ENCODE measurements around the gene PDE1C.

Gene PDE1C

DNA sequence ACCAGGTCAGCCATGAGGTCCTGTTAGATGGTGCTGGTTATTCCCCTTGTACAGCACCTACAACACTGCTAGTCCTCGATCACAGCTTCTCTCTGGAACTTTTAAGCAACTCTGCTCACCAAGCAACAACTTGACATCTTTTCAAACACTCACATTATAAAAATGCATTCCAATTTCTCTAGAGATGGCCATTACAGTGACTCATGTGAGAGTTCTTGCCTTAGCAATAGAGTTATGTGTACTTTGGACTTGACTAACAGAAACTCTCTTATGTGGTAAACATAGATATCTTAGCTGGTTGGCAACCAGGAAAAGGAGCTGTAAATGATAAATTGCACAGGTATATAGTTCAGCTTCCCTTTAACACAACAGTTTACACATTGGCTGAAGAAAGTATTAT, 122.2 kb downstream of the PDE1C start:
- DNase-seq (ENCODE audit: insufficient read length, low spot score) (peak; percentile 45), FAIRE-seq (peak; percentile 90)
- TF ChIP-seq POLR2A (IDR thresholded peaks at IDR 0.05; ENCODE audit: low read depth, low read length) = no peak

DNA sequence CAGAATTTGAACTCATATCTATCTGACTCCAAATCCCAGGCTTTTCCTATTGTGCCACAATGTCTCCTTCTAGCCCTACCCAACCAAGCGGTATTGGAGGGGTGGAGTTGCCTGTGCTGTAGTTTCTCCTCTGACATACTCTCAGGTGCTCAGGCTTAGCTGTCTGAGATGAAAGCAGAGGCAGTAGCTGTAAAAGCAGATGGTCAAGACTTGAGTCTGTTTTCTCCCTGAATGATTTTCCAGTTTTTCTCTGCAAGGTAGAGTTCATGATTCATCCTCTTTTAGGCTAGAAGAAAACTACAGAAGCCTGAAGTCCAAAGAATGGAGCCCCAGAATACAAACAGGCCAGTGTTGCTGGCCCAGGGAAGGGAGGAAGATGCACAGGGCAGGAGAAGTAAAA, 130.0 kb downstream of the PDE1C start:
- no peak for DNase-seq (ENCODE audit: insufficient read length, low spot score)
- no peak for TF ChIP-seq POLR2A (IDR thresholded peaks at IDR 0.05; ENCODE audit: low read depth, low read length)
- peak; percentile 6 for FAIRE-seq

DNA sequence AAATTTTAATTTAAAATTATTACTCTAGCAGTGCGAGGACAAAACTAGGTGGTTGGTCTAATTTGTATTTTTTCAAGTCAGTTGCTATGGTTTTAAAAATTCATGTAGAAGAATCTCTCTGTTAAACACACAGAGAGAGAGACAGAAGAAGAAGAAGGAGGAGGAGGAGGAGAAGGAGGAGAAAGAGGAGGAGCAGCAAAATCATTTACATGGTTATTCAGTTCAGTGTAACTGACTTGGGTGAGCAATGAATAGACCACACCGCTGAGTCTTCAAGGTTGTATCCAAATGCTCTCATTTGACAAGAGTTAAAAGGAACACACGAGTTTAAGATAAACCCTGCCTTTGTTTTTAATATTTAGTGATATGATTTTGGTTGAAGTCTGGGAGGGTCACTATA, 131.1 kb downstream of the PDE1C start:
- DNase-seq (ENCODE audit: insufficient read length, low spot score) (no peak), FAIRE-seq (peak; percentile 30)
- no peak for TF ChIP-seq POLR2A (IDR thresholded peaks at IDR 0.05; ENCODE audit: low read depth, low read length)

DNA sequence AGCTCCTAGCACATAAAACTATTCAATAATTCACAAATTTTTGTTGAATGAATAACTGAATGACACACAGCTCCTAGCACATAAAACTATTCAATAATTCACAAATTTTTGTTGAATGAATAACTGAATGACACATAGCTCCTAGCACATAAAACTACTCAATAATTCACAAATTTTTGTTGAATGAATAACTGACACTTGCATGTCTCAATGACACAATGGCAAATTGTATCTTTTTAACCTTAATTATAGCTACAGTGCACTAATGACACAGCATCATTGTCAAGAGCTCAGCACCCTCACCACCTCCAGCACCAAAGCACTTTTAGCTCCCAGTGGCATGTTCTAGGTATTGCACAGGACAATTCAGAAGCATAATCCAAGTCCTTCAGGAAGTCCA, 131.6 kb downstream of the PDE1C start:
- no peak for TF ChIP-seq POLR2A (IDR thresholded peaks at IDR 0.05; ENCODE audit: low read depth, low read length)
- DNase-seq (ENCODE audit: insufficient read length, low spot score) (peak; percentile 35), FAIRE-seq (peak; percentile 78)

DNA sequence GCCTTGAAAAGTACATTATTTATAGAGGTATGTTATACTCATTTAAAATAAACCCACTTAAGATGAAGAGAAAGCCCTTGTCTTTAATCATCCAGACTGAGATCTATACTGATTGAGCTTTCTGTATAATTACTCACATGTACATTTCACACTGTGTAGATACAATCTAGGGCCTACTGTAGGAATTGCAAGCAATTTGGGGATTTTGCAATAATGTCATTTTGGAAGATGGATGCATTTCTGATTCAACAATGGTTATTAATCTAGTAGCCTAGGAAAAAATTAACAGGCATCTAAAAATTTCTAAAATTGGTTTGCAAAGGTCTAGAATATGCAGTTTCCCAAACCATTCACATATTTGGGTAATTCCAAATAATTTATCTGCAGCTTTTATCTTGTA, 132.2 kb downstream of the PDE1C start:
- TF ChIP-seq POLR2A (IDR thresholded peaks at IDR 0.05; ENCODE audit: low read depth, low read length) = no peak
- FAIRE-seq (no peak), DNase-seq (ENCODE audit: insufficient read length, low spot score) (no peak)

DNA sequence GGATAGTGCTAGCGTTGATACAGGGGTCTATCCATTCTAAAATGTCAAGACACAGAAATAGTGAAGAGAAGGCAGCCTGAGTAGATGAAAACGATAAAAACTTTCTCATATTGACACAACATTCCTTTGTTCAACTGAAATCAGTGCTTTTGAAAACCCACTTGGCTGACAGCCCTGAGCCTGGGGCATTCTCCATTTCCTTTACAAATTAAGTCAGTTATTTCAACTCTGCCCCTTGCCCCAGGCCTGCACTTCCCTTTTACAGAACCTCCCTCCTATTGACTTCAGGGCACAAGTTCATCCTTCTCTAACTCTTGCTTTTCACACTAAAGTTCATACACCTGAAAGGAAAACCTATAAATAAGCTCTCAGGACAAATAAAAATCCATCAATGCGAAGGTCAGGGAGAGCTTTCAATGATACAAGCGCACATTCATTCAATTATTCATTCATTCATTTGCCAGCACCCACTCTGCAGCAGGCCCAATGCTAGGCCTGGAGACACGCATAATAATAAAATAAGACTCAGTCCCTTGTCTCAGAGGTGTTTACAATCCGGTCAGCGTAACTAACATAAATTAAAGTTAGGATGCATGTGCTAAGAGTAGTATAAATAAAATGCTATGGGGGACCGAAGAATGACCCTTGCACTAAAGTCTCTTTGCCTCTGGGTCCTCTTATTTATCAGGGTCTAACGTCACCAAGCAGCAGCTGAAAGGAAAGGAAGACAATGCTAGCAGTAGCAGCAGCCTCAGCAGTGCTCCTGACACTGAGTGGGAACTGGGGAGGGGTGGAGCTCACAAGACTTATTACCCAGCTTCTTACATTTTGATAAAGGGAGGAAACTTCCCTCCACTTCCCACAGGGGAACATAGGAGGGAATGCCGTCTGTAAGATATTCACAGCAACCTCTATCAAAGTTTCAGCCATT, 134.8 kb downstream of the PDE1C start:
- TF ChIP-seq POLR2A (IDR thresholded peaks at IDR 0.05; ENCODE audit: low read depth, low read length) = no peak
- no peak for DNase-seq (ENCODE audit: insufficient read length, low spot score)
- FAIRE-seq = peak; percentile 68

DNA sequence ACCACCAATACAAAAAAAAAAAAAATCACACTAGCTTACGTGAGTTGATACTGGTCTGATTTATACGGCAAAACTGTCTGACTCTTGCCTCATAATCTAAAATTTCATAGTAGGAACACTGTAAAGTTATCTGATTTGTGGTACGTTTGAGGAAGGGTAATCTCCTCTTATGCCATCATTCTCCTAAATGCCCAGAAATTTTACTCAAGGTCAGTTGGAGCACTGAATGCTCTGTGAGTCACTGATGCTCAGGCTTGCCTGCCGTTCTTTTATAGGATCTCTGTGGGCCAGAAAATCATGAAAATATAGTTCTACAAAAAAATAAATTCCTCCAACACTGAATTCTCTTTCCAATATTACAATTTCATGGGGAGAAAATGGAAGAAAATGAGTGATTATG, 135.7 kb downstream of the PDE1C start:
- FAIRE-seq (peak; percentile 87), DNase-seq (ENCODE audit: insufficient read length, low spot score) (no peak)
- no peak for TF ChIP-seq POLR2A (IDR thresholded peaks at IDR 0.05; ENCODE audit: low read depth, low read length)

DNA sequence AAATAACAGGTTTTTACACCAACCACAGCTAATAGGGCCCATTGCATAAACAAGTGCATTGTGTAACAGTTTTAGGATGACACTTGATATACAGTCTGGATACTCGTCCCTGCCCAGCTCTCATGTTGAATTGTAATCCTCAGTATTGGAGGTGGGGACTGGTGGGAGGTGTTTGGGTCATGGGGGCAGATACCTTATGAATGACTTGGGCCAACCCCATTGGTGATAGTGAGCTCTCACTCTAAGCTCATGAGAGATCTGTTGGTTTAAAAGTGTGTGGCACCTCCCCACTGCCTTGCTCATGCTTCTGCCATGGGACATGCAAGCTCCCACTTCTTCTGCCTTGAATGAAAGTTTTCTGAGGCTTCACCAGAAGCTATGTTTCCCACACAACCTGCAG, 136.7 kb downstream of the PDE1C start:
- peak; percentile 45 for FAIRE-seq
- no peak for DNase-seq (ENCODE audit: insufficient read length, low spot score)
- TF ChIP-seq POLR2A (IDR thresholded peaks at IDR 0.05; ENCODE audit: low read depth, low read length) = no peak

DNA sequence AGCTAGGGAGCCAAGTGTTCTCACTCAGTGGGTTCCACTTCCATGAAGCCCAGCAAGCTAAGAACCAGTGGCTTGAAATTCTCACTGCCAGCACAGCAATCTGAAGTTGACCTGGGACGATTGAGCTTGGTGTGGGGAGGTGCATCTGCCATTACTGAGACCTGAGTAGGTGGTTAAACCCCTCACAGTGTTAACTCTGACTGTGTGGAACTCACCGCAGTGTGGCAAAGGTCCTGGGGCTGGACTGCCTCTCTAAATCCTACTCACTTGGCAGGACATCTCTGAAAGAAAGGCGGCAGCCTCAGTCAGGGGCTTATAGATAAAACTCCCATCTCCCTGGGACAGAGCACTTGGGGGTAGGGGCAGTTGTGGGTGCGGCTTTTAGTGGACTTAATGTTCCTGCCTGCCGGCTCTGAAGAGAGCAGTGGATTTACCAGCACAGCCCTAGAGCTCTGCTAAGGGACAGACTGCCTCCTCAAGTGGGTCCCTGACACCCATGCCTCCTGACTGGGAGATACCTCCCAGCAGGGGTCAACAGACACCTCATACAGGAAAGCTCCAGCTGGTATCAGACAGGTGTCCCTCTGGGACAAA, 143.1 kb downstream of the PDE1C start:
- no peak for TF ChIP-seq POLR2A (IDR thresholded peaks at IDR 0.05; ENCODE audit: low read depth, low read length)
- DNase-seq (ENCODE audit: insufficient read length, low spot score) = no peak
- FAIRE-seq = no peak

DNA sequence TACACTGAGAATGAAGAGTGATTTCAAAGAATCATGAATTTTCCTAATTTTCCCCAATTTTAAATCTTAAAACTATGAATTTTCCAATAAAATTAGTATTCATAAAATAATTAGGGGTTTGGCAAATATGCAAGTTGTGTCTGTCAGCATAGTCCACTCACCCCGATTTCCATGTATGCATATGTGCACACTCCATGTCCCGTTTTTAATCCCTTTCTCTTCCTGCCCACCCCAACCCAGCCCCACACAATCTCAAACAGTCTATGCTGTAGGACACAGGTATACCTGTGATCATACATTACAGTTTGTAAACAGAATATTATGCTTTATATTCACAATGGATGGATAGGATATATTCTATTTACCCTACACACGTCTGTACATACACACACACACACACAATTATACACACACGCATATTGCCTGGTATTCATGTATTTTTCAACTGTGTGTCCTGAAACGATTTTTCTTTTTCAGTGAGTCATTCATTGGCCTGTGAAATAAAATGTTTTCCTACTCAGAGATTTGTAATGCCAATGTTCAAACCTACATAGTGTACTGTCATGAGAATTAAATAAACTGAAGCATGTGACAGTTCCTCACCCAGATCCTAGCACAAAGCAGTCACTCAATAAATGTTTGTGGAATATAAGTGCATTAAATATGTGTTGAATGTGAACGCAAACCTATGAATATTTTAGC, 144.3 kb downstream of the PDE1C start:
- FAIRE-seq (no peak), DNase-seq (ENCODE audit: insufficient read length, low spot score) (no peak)
- TF ChIP-seq POLR2A (IDR thresholded peaks at IDR 0.05; ENCODE audit: low read depth, low read length) = no peak

DNA sequence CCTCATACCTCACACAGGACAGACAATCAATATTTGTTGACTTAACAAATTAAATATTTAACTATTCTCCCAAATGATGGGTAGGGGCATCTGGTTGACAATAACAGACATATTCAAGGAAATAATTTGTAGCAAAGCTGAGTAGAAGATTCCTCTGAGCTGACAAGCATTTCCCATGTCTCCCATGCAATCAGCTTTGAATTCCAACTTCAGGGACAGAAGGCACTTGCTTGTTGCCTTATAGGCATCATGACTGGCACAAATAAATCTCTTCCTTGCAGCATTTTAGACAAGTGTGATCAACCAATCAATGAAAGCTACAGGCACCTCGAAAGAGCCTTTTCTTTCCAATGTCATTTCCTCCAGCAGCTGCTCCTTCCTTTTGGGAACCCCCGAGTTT, 146.0 kb downstream of the PDE1C start:
- FAIRE-seq = no peak
- DNase-seq (ENCODE audit: insufficient read length, low spot score) = no peak
- TF ChIP-seq POLR2A (IDR thresholded peaks at IDR 0.05; ENCODE audit: low read depth, low read length) = no peak

DNA sequence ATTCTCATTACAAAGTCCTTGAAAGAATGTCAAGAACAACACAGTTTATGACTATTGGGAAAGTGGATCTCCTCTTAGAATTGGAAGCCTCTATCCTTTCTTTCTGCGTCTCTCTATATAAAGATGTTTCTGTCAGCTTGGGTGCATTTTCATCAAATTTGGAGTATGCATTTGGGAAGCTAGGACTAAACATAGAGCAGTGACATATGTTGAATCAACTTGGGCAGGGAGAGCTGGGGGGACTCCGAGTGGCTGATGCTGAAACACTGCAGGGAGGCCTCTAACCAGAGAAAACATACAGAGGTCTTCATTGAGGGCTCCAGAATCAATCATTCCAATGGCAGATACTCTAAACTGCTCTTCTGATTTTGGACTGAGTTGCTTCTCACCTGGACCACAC, 147.4 kb downstream of the PDE1C start:
- DNase-seq (ENCODE audit: insufficient read length, low spot score) (no peak), FAIRE-seq (no peak)

DNA sequence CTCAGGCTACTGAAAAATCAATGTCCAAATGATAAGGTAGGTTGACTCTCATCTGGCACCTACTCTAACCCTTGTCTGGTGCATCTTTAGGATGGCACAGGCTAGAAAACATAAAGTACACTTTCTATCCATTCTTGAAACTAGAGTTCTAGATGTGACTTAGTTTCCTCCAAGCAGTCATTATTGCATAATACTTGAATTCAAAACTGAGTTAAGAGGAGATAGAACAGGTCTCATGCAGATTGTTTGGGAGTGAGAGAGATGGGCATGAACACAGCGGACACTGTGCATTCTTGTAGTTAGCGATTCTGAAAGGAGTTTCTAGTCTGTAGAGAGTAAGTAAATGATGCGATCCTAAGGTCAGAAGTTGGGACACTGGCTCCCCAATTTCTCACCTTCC, 149.2 kb downstream of the PDE1C start:
- DNase-seq (ENCODE audit: insufficient read length, low spot score) = no peak
- no peak for TF ChIP-seq POLR2A (IDR thresholded peaks at IDR 0.05; ENCODE audit: low read depth, low read length)
- no peak for FAIRE-seq

More for the DNA sequence above, 147.4 kb downstream of the PDE1C start:
- TF ChIP-seq POLR2A (IDR thresholded peaks at IDR 0.05; ENCODE audit: low read depth, low read length) = no peak

DNA sequence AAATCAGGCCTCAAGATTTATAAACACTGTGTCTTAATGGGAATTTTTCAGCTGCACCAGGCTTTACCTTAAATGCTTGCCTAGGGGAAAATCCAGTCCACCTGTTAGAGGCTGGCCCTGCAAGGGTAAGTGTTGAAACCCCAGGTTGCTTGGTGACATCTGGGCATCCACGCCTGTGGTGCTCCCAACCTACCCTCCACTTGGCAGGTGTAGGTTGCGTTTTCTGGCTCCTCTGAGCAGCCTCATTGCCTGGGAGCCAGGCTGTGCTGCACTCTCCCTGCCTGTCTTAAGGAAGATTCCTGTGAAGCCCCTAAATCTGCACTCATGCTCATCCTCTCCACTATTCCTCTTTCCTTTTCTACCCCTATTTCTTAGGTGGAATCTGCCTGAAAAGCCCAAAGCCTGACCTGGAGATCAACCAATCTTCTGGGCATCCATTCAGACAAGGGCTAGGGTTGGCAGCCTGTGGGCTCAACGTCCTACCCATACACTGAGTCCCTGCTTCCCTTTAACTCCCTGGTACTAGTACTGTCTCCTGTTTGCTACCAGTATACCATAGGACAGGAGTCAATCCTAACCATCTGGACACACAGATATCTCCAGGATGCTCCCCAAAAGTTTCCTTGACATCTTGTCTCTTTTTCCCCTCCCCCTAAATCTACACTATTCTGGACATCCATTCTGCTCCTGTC, 150.4 kb downstream of the PDE1C start:
- FAIRE-seq (no peak), DNase-seq (ENCODE audit: insufficient read length, low spot score) (no peak)
- TF ChIP-seq POLR2A (IDR thresholded peaks at IDR 0.05; ENCODE audit: low read depth, low read length) = no peak

All from H54 (cell line).